Superior temporal gyrus (tissue), 1 donor: Measurements from ENCODE around the gene CD22.
"Not testable (repeated sequence)": the region's sequence is repeated elsewhere in the genome, so short reads cannot be mapped to it uniquely, and the experiment has no call there.

ENCODE experiments used
- DNase-seq: peaks from one replicate; pipeline ENCODE4 v3.0.0-alpha.2; 2016; ENCODE audit errors: extremely low spot score

CD22 gene

GRCh38 chr19:35328851-35329285, at the start of gene CD22:
Gene CD22 (plus strand): TSS chr19:35329187. CDS start chr19:35332041, 2,854 bp downstream.
- no peak for DNase-seq

- no peak for DNase-seq
Observed at GRCh38 chr19:35279374-35279773, 49.6 kb upstream of the CD22 start.

GRCh38 chr19:35279985-35280821, 48.8 kb upstream of the CD22 start:
- no peak for DNase-seq

GRCh38 chr19:35281303-35281702, 47.7 kb upstream of the CD22 start:
- DNase-seq = no peak

- no peak for DNase-seq
Observed at GRCh38 chr19:35284153-35285094, 44.6 kb upstream of the CD22 start.

GRCh38 chr19:35285095-35285449, 43.9 kb upstream of the CD22 start:
- DNase-seq = no peak

GRCh38 chr19:35285465-35285864, 43.5 kb upstream of the CD22 start:
- not testable (repeated sequence) for DNase-seq

- not testable (repeated sequence) for DNase-seq
Observed at GRCh38 chr19:35286101-35286500, 42.9 kb upstream of the CD22 start.

GRCh38 chr19:35287713-35288112, 41.3 kb upstream of the CD22 start:
- DNase-seq = no peak

- no peak for DNase-seq
Observed at GRCh38 chr19:35288331-35288730, 40.7 kb upstream of the CD22 start.

GRCh38 chr19:35288906-35289305, 40.1 kb upstream of the CD22 start:
- DNase-seq = no peak

- DNase-seq = peak; percentile 84
Observed at GRCh38 chr19:35290381-35291127, 38.4 kb upstream of the CD22 start.

GRCh38 chr19:35291259-35291658, 37.7 kb upstream of the CD22 start:
- no peak for DNase-seq

- DNase-seq = peak; percentile 89
Observed at GRCh38 chr19:35291916-35292315, 37.1 kb upstream of the CD22 start, which contains the start of gene MAG. Gene MAG (plus strand): TSS chr19:35292161. CDS start chr19:35295409, 3,248 bp downstream.

GRCh38 chr19:35292421-35293362, 36.3 kb upstream of the CD22 start:
- no peak for DNase-seq

- DNase-seq = peak; percentile 78
Observed at GRCh38 chr19:35293363-35293739, 35.6 kb upstream of the CD22 start.

- no peak for DNase-seq
Observed at GRCh38 chr19:35293808-35294207, 35.2 kb upstream of the CD22 start.

- no peak for DNase-seq
Observed at GRCh38 chr19:35294328-35294727, 34.7 kb upstream of the CD22 start.

- no peak for DNase-seq
Observed at GRCh38 chr19:35294859-35295791, 33.9 kb upstream of the CD22 start.
